PFSK-1 (cell line): Measurements from ENCODE around the gene PDE4B.

ENCODE experiments used
- POLR2AphosphoS5 ChIP-seq: IDR thresholded peaks from 2 replicates; pipeline ENCODE4 v1.6.1; 2012; ENCODE audit warnings: low read depth, mild to moderate bottlenecking, control low read depth, low read length, moderate library complexity
- TF ChIP-seq, protein P1 (sequence below), 2 experiments: IDR thresholded peaks; 2 replicates each; pipeline versions ENCODE4 v1.6.1 to v1.8.0; 2011 to 2012; ENCODE audit warnings: low read depth in 2 of 2, low read length in 2 of 2, control low read depth in 1 of 2, inconsistent platforms in 1 of 2, mild to moderate bottlenecking in 1 of 2, moderate library complexity in 1 of 2; ENCODE audit not compliant: insufficient read depth in 1 of 2

DNA sequence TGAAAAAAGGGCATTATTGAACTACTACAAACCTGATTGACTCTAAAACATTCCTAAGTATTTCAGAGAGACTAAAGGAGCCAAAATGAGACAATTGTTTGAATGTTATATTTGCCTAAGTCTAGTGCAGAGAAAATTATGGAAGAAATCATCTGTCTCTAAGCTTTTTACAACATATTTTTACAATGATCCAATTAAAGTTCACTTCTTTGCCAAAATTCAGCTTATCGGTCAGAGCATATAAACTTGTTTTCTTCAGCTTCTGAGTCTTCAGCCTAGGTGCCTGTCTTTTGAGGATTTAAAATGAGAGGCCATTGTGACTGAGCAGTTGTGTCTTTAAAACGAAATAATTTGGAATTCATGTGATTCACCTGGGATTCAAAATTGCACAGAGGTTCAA lies 560.1 kb downstream of the PDE4B start:
- no peak for TF ChIP-seq POLR2AphosphoS5
- TF ChIP-seq, protein P1, sequence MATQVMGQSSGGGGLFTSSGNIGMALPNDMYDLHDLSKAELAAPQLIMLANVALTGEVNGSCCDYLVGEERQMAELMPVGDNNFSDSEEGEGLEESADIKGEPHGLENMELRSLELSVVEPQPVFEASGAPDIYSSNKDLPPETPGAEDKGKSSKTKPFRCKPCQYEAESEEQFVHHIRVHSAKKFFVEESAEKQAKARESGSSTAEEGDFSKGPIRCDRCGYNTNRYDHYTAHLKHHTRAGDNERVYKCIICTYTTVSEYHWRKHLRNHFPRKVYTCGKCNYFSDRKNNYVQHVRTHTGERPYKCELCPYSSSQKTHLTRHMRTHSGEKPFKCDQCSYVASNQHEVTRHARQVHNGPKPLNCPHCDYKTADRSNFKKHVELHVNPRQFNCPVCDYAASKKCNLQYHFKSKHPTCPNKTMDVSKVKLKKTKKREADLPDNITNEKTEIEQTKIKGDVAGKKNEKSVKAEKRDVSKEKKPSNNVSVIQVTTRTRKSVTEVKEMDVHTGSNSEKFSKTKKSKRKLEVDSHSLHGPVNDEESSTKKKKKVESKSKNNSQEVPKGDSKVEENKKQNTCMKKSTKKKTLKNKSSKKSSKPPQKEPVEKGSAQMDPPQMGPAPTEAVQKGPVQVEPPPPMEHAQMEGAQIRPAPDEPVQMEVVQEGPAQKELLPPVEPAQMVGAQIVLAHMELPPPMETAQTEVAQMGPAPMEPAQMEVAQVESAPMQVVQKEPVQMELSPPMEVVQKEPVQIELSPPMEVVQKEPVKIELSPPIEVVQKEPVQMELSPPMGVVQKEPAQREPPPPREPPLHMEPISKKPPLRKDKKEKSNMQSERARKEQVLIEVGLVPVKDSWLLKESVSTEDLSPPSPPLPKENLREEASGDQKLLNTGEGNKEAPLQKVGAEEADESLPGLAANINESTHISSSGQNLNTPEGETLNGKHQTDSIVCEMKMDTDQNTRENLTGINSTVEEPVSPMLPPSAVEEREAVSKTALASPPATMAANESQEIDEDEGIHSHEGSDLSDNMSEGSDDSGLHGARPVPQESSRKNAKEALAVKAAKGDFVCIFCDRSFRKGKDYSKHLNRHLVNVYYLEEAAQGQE (IDR thresholded peaks at IDR 0.05; ENCODE audit: insufficient read depth in 1 of 2, low read depth in 2 of 2, low read length in 2 of 2) = no peak
